ENCODE results near the gene RANBP10. TPM values are rescaled to one million over a fixed set of nuclear protein-coding genes. Genes with fewer than 3 reads are reported as not detected.

RANBP10 gene
- total RNA-seq, 1 experiment from 2014 or later, result 8.3 TPM

DNA sequence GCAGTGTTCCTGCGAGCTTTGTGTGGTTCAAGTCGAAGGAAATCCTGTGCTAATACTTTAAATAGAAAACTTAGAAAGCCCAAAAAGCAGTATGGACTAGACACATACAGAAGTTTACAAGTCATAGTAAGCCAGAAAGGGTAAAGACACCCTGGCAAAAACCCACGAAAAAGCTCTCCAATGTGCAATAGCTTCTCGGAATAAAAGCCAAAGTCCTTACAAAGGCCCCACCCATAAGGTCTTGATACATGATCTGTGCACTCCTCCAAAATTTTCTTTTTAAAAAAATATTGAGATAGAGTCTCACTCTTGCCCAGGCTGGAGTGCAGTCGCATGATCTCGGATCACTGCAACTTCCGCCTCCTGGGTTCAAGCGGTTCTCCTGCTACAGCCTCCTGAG, 129.4 kb downstream of the RANBP10 start:
- no peak for DNase-seq (ENCODE audit: low spot score)

DNA sequence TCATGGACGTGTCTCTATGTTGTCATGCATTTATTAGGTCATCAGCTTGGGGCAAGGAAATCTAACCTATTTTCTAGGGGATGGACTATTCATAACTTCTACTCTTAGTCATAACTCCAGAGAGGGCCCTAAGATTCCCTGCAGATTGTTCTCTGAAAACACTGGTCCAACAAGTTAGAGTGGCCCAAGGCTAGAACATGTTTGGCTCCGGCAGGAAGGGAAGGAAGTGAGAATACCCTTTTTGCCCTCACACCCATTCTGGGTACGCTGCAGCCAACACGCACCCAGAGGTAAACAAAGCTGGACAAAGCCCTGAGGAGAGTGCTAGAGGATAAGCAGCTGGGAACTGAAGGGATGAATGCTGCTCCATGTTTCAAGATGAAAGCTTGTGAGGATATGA, 129.8 kb downstream of the RANBP10 start:
- no peak for DNase-seq (ENCODE audit: low spot score)

DNA sequence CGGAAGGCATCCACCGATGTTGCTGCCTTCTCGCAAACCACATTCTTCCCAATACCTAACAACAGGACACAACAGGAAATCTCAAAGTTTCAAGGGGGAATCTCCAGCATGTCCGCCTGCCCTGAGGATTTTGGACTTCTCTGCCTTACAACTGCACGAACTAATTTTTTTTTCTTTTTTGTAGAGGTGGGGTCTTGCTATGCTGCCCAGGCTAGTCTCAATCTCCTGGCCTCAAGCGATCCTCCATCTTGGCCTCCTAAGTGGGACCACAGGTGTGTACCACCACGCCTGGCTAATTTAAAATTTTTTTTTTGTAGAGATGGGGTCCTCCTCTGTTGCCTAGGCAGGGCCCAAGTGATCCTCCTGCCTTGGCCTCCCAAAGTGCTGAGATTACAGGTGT, 130.4 kb downstream of the RANBP10 start:
- no peak for DNase-seq (ENCODE audit: low spot score)

DNA sequence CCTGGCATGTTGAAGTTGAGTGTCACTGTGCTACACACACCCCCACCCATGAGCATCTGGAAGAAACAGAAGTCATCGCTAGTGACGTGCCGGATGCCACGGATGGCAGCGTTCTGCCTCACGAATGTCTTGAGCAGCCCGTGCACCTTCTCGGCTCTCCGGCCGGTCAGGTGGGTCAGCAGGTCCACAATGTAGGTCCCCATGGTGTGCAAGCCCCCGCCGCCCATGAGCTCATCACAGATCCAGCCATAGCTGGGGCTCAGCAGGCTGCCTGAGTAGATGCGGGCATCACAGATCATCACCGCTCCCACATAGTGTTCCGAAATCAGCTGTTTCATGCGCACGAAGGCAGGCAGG, 130.8 kb downstream of the RANBP10 start:
- DNase-seq (ENCODE audit: low spot score), result no peak

DNA sequence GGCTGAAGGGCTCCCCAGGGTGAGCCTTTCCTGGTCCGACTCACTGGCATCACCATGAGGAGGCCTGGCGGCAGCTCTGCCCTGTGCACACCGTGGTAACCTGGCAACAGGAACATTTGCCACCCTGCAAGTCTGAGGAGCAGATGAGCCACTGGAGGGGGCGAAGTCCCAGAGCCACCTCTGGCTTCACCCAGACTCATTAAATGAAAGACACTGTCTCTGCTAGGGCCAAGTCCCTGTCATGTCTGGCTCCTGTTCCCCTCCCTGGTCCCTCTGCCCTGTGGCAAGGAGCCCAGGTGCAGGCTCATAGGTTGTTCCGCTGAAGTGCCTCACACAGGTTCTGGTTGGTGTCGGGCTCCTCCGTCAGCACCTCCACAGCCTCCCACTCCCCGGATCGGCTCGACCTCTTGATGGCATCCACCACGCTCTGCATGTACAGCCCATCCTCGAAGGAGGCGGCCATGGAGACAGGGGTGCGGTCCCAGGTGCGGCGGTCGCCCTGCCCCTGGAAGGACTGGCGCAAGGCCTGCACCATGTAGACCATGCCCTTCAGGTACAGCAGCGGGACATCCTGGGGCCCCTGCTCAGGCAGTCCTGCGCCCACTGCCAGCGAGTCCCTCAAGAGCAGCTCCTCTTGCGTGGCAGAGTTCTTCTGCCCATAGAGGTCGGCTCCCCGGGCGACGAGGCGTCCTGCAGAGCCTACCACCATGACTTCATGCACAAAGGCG, 131.3 kb downstream of the RANBP10 start:
- peak; percentile 86 for DNase-seq (ENCODE audit: low spot score)

DNA sequence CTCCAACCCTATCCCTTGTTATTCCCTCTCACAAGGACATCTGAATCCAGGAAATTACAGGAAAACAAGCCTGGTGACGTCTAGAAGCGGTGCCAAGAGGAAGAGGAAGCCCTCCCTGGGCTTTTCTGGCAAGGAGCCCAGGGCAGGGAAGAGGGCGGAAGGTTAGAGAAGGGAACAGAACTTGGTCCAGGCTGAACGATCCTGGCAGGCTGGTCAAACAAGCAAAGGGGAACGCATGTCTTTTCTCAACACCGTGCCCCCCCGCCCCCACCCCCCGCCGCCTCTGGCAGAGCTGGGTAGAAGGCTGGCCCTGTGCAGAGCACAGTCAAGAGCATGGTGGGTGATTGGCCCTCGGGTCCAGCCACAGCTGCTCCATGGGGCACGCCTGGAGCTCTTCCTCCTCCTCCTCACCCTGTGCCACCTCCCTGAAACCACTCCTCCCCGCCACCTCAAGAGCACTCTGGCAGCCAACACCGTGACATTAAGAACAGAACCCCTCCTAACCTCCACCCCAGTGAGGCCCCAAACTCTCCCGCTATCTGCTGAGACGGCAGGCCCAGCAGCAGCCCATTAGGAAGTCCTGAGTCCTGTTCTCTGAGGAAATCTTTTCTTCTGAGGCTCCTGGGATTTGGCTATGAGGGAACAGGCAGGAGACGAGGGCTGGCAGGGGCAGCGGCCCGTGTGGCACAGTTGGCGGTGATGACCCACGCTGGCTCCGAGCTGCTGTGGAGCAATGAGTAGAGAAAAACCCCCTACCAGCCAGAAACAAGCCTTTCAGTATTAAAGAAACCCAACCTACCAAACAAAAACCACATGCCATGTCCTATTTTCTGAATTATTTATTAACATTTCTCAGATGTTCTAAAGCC, 132.4 kb downstream of the RANBP10 start:
- DNase-seq (ENCODE audit: low spot score), result peak; percentile 82

Small RNA genes lying within 50 kb of the gene (small RNA-seq; reads per million reads assigned to genes)
- gene AC040162.2, result not detected

Other genes starting within 250 kb of the RANBP10 start
- gene CTCF, start 244.0 kb downstream of the RANBP10 start, total RNA-seq (2014; rRNA removed; shearing (Covaris generic)), result 28.3 and 36.4 TPM in 2 replicates
- gene CARMIL2, start 161.4 kb downstream of the RANBP10 start, total RNA-seq (2014; rRNA removed; shearing (Covaris generic)), result 0.81 and 2.7 TPM in 2 replicates
- 79.6 and 82.2 TPM in 2 replicates for gene ACD, start 146.3 kb downstream of the RANBP10 start, total RNA-seq (2014; rRNA removed; shearing (Covaris generic))
- 24.9 and 38.1 TPM in 2 replicates for gene PARD6A, start 145.6 kb downstream of the RANBP10 start, total RNA-seq (2014; rRNA removed; shearing (Covaris generic))
- gene ENKD1, start 139.8 kb downstream of the RANBP10 start, total RNA-seq (2014; rRNA removed; shearing (Covaris generic)), result 52.6 and 58.8 TPM in 2 replicates
- gene C16orf86, start 139.7 kb downstream of the RANBP10 start, total RNA-seq (2014; rRNA removed; shearing (Covaris generic)), result 0.38 and 0.99 TPM in 2 replicates
- gene GFOD2, start 87.2 kb downstream of the RANBP10 start, total RNA-seq (2014; rRNA removed; shearing (Covaris generic)), result 16.8 and 19.7 TPM in 2 replicates
- 1.1 TPM in 1 of 2 replicates, not detected in the other for gene TSNAXIP1, start 329 bp upstream of the RANBP10 start, total RNA-seq (2014; rRNA removed; shearing (Covaris generic))
- 66.3 and 80.9 TPM in 2 replicates for gene THAP11, start 35.8 kb upstream of the RANBP10 start, total RNA-seq (2014; rRNA removed; shearing (Covaris generic))
- gene NUTF2, start 40.4 kb upstream of the RANBP10 start, total RNA-seq (2014; rRNA removed; shearing (Covaris generic)), result 158 and 183 TPM in 2 replicates
- gene CENPT, start 41.1 kb upstream of the RANBP10 start, total RNA-seq (2014; rRNA removed; shearing (Covaris generic)), result 42.8 and 43.2 TPM in 2 replicates
- gene EDC4, start 66.5 kb upstream of the RANBP10 start, total RNA-seq (2014; rRNA removed; shearing (Covaris generic)), result 107 and 121 TPM in 2 replicates
- gene NRN1L, start 78.3 kb upstream of the RANBP10 start, total RNA-seq (2014; rRNA removed; shearing (Covaris generic)), result 0.64 and 2.5 TPM in 2 replicates
- 11.5 and 15.1 TPM in 2 replicates for gene PSKH1, start 86.7 kb upstream of the RANBP10 start, total RNA-seq (2014; rRNA removed; shearing (Covaris generic))
- gene CTRL, start 125.3 kb upstream of the RANBP10 start, total RNA-seq (2014; rRNA removed; shearing (Covaris generic)), result 2.2 and 3.5 TPM in 2 replicates
- 173 and 191 TPM in 2 replicates for gene PSMB10, start 130.3 kb upstream of the RANBP10 start, total RNA-seq (2014; rRNA removed; shearing (Covaris generic))
- 1.4 and 3.3 TPM in 2 replicates for gene LCAT, start 137.6 kb upstream of the RANBP10 start, total RNA-seq (2014; rRNA removed; shearing (Covaris generic))
- gene SLC12A4, start 162.1 kb upstream of the RANBP10 start, total RNA-seq (2014; rRNA removed; shearing (Covaris generic)), result 10.0 and 14.1 TPM in 2 replicates
- not detected in 2 replicates for gene DPEP3, start 173.9 kb upstream of the RANBP10 start, total RNA-seq (2014; rRNA removed; shearing (Covaris generic))
- not detected in 2 replicates for gene DPEP2, start 192.9 kb upstream of the RANBP10 start, total RNA-seq (2014; rRNA removed; shearing (Covaris generic))
- not detected in 2 replicates for gene DPEP2NB, start 209.4 kb upstream of the RANBP10 start, total RNA-seq (2014; rRNA removed; shearing (Covaris generic))
- gene DDX28, start 216.7 kb upstream of the RANBP10 start, total RNA-seq (2014; rRNA removed; shearing (Covaris generic)), result 27.4 and 30.4 TPM in 2 replicates
- gene DUS2, start 216.7 kb upstream of the RANBP10 start, total RNA-seq (2014; rRNA removed; shearing (Covaris generic)), result 18.7 and 19.0 TPM in 2 replicates